ENCODE measurements around the gene CTSL.
"Not testable (repeated sequence)": the region's sequence is repeated elsewhere in the genome, so short reads cannot be mapped to it uniquely, and the experiment has no call there.

Gene CTSL

GRCh38 chr9:87725356-87725899 lies 491 bp upstream of the CTSL start:
- no peak for DNase-seq

GRCh38 chr9:87729246-87729645 lies 3.3 kb downstream of the CTSL start:
- DNase-seq, result no peak

DNA sequence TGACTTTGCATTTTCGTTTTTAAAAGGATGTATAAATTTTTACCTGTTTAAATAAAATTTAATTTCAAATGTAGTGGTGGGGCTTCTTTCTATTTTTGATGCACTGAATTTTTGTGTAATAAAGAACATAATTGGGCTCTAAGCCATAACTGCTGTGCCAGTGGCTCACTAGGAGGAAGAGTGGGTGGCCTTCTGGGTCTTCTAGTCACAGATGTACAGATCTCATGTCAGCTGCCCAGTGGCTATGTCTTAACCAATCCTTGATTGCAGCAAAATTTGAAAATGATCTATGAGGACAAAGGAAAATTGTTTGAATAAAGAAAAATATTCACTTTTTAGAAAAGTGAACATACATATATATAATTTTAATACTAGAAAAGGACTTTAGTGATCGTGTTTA lies 5.4 kb downstream of the CTSL start:
- DNase-seq, result no peak

DNA sequence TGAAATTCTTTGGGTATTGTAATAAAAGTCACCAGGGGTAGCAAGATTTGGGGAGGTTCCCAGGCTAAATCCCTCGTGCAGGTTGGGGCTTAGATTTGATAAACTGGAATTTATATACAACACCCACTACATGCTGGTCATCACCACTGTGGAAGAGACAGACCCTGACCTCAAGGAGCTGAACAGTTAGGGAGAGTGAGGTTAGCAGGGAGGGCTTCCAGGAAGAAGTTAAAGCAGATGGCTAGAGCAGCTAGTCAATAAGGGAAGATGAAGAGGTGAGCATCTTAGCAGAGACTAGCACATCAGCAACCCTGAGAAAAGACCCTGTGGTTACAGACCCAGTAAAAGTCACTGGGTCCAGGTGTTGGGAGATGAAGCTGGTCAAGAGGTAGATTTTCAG lies 6.4 kb downstream of the CTSL start:
- no peak for DNase-seq

DNA sequence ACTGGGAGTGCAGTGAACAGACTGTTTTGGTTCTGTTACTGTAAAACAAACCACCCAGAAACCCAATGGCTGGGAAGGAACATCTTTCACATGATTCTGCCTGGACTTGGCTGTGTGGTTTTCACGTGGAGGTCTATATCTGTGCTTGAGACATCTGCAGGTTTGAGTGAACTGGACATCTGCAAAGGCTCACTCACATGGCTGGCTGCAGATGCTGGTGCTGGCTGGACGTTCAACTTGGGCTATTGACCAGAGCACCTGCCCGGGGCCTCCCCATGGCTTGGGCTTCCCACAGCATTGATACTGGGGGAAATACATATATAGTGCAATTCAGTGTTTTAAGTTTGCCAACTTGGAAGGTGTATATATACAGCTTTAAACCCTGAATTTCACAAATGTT lies 6.8 kb downstream of the CTSL start:
- no peak for DNase-seq

GRCh38 chr9:87733273-87734052 lies 7.5 kb downstream of the CTSL start:
- DNase-seq, result no peak

DNA sequence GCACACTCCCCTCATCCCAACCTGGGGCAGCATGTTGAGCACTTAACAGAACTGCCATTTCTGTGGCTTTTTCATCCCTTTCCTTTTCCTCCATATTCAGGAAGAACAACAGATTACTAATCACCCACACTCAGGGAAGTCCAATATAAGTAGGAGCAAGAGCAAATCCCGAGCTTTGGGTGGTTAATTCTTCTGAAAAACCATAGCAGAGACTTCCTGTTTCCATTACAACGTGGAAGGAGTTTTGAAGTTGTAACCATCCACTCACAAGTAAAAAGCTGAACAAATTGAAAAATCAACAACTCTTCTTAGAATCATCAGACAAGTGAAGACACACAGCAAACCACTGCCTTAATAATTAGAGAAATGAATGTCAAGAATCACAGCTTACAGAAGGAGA lies 8.2 kb downstream of the CTSL start:
- DNase-seq, result no peak

GRCh38 chr9:87739546-87739945 lies 13.6 kb downstream of the CTSL start:
- no peak for DNase-seq

GRCh38 chr9:87740209-87740608 lies 14.3 kb downstream of the CTSL start:
- DNase-seq, result no peak

DNA sequence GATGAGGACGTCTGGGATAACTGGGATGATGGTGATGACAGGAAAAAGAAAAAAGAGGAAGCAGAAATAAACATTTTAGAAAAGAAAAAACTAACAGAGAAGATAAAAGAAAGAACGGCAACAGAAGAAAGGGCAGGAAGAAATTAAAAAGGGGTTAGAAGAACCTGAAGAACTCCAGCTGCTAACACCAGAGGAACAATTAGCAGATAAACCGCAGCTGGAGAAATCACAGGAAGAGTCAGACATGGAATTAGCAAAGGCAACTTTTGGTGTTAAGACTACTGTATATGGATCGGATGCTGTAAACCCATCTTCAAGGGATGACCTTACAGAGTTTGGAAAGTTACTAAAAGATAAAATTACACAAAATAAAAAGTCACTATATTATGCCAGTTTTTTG lies 15.4 kb downstream of the CTSL start:
- no peak for DNase-seq

DNA sequence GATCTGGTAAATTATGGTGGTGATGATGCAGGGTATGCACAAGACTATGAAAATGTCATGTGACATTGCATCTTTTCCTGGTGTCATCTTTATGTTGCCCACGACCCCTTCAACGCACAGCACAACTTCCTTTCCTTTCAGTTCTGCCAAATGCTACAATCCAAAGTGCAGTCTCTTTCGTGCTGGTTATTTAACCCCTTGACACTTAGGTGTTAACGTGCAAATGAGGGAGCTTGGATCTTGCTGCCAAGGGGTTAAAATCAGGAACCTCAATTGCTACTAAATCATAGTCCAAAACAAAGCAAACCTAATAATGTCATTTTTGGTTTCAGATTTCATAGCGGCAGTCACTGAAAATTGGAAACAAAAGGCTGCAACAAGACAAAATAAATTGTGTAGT lies 16.0 kb downstream of the CTSL start:
- DNase-seq, result no peak

- peak; percentile 35 for DNase-seq
Observed at GRCh38 chr9:87742813-87743428, 17.0 kb downstream of the CTSL start.

- not testable (repeated sequence) for DNase-seq
Observed at GRCh38 chr9:87744247-87744646, 18.3 kb downstream of the CTSL start.

DNA sequence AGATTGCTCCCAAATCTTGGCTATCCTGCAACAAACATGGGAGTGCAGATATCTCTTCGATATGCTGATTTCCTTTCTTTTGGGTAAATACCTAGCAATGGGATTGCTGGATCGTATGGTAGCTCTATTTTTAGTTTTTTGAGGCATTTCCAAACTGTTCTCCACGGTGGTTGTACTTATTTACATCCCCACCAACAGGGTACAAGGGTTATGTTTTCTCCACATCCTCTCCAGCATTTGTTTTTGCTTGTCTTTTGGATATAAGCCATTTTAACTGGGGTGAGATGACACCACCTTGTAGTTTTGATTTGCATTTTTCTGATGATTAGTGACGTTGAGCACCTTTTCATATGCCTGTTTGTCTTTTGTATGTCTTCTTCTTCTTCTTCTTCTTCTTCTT lies 20.3 kb downstream of the CTSL start:
- DNase-seq, result no peak

DNA sequence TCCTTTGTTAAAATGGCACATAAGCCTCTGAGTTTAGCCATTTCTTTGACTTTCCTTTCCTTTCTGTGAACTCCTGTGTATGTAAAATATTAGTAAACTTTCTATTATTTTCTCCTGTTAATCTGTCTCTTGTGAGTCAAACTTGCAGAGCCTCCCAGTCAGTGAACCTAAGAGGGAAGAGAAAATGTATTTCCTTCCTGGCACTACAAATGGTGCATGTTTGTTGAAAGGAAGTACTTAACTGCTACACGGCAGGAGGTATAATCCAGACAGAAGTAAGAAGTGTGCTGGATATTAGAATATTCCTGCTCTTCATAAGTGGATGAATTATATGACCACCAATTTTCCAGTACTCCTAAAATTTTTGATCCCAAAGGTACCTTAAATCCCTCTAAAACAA lies 23.0 kb downstream of the CTSL start:
- no peak for DNase-seq

- DNase-seq, result no peak
Observed at GRCh38 chr9:87749335-87750035, 23.6 kb downstream of the CTSL start.

- no peak for DNase-seq
Observed at GRCh38 chr9:87750726-87751125, 24.8 kb downstream of the CTSL start.

- DNase-seq, result no peak
Observed at GRCh38 chr9:87751423-87751822, 25.5 kb downstream of the CTSL start.

GRCh38 chr9:87751868-87752267 lies 25.9 kb downstream of the CTSL start:
- no peak for DNase-seq

DNA sequence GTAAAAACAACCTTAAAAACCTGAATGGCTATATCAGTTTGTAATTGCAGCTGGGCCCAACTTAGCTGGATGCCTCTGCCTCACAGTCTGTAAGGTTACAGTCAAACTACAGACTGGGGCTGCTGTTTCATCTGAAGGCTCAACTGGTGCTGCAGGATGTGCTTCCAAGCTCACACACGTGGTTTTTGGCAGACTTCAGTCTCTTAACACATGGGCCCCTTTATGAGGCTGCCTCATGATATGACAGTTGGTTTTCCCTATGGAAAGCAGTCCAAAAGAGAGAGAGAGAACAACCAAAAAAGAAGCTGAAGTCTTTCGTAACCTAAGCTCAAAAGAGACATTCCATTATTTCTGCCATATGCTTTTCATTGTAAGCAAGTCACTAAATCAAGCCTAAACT lies 27.4 kb downstream of the CTSL start:
- DNase-seq, result no peak

GRCh38 chr9:87758330-87758729 lies 32.4 kb downstream of the CTSL start:
- not testable (repeated sequence) for DNase-seq

GRCh38 chr9:87759980-87760379 lies 34.1 kb downstream of the CTSL start:
- not testable (repeated sequence) for DNase-seq

DNA sequence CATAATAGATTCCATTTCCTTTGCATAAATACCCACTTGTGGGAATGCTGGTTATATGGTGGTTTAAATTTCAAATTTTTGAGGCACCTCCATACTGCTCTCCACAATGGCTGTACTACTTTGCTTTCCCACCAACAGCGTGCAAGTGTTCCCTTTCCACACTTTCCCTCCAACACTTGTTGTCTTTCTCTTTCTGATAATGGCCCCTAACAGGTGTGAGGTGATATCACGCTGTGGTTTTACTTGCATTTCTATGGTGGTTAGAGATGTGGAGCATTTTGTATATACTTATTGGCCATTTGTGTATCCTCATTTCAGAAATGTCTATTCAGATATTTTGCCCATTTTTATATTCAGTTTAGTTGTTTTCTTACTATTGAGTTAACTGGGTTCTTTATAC lies 34.6 kb downstream of the CTSL start:
- no peak for DNase-seq

- no peak for DNase-seq
Observed at GRCh38 chr9:87763286-87763685, 37.4 kb downstream of the CTSL start.

All from EL (cell line).